Naive thymus-derived CD4-positive, alpha-beta T cell (primary cell): ENCODE results near the gene SCN4A. TPM values are rescaled to one million over a fixed set of nuclear protein-coding genes. Genes with fewer than 3 reads are reported as not detected.

Experiments
- ATAC-seq: fragments of 150-1000 bp; cut with Tn5 transposase; 2 replicates; pipeline ENCODE4 v1.10.0; 2021; ENCODE audit warnings: mild to moderate bottlenecking, moderate library complexity
- CTCF ChIA-PET: fragments of 350-600 bp; sonication (Branson Sonifier 250); formaldehyde crosslinking; loops from one replicate; lab custom pipeline; 2021; ENCODE audit warnings: antibody characterized with exemption; lab: Charles Lee
- POLR2A ChIA-PET: fragments of 350-600 bp; sonication (Branson Sonifier 250); formaldehyde crosslinking; loops from one replicate; lab custom pipeline; 2021; ENCODE audit warnings: antibody characterized with exemption, inconsistent platforms; lab: Charles Lee
- DNase-seq, 9 donors: peaks; one replicate each; pipeline versions ENCODE4 v3.0.0 to v3.0.0-alpha.2; 2020 to 2022; ENCODE audit warnings: mixed read lengths in 1 of 9
- H3K27ac ChIP-seq: one replicate; pipeline ENCODE4 v1.7.0; 2013; ENCODE audit warnings: mild to moderate bottlenecking, low read depth, low read length, moderate library complexity
- H3K27me3 ChIP-seq, 2 donors: one replicate each; pipeline ENCODE4 v1.7.0; 2013; ENCODE audit warnings: low read length in 2 of 2, mild to moderate bottlenecking in 2 of 2, moderate library complexity in 2 of 2; ENCODE audit not compliant: control insufficient read depth in 2 of 2, insufficient read depth in 2 of 2
- H3K36me3 ChIP-seq, 3 experiments: 1 replicate in 2 of 3; 2 replicates in 1 of 3; pipeline ENCODE4 v1.7.0; 2013; ENCODE audit warnings: low read length in 3 of 3, mild to moderate bottlenecking in 3 of 3, moderate library complexity in 1 of 3; ENCODE audit not compliant: insufficient read depth in 3 of 3, control insufficient read depth in 2 of 3
- H3K4me1 ChIP-seq, 2 donors: one replicate each; pipeline ENCODE4 v1.7.0; 2013; ENCODE audit warnings: low read length in 2 of 2, mild to moderate bottlenecking in 2 of 2, moderate library complexity in 1 of 2; ENCODE audit not compliant: control insufficient read depth in 2 of 2, insufficient read depth in 2 of 2
- H3K4me3 ChIP-seq: 2 replicates; pipeline ENCODE4 v1.7.0; 2013; ENCODE audit warnings: mild to moderate bottlenecking, low read length
- H3K9me3 ChIP-seq, 3 experiments: 1 replicate in 2 of 3; 2 replicates in 1 of 3; pipeline ENCODE4 v1.7.0; 2013; ENCODE audit warnings: low read length in 3 of 3; ENCODE audit not compliant: control insufficient read depth in 2 of 3
- H3K27ac Mint-ChIP-seq, 9 donors: one replicate each; pipeline ENCODE4 v1.8.0; 2020 to 2022; ENCODE audit warnings: mixed read lengths in 9 of 9, mild to moderate bottlenecking in 8 of 9, moderate library complexity in 5 of 9, inconsistent platforms in 2 of 9
- H3K27me3 Mint-ChIP-seq, 5 donors: one replicate each; pipeline ENCODE4 v1.8.0; 2021 to 2022; ENCODE audit warnings: mixed read lengths in 5 of 5, mild to moderate bottlenecking in 1 of 5
- H3K36me3 Mint-ChIP-seq, 5 donors: one replicate each; pipeline ENCODE4 v1.8.0; 2020 to 2022; ENCODE audit warnings: mixed read lengths in 5 of 5, mild to moderate bottlenecking in 3 of 5, inconsistent platforms in 1 of 5
- H3K4me1 Mint-ChIP-seq, 7 donors: one replicate each; pipeline ENCODE4 v1.8.0; 2020 to 2022; ENCODE audit warnings: mixed read lengths in 7 of 7, mild to moderate bottlenecking in 3 of 7, inconsistent platforms in 1 of 7
- H3K4me3 Mint-ChIP-seq, 10 donors: one replicate each; pipeline ENCODE4 v1.8.0; 2020 to 2022; ENCODE audit warnings: mild to moderate bottlenecking in 10 of 10, mixed read lengths in 10 of 10, moderate library complexity in 6 of 10, inconsistent platforms in 2 of 10
- H3K9me3 Mint-ChIP-seq, 11 donors: one replicate each; pipeline ENCODE4 v1.8.0; 2020 to 2022; ENCODE audit warnings: mixed read lengths in 11 of 11, mild to moderate bottlenecking in 4 of 11, inconsistent platforms in 1 of 11, moderate library complexity in 1 of 11
- intact Hi-C, 2 donors: fragments of 100-400 bp; cut with micrococcal nuclease; formaldehyde crosslinking; loops; one replicate each; pipeline ENCODE4 v1.15.1; 2023
- polyA plus RNA-seq, 2 donors: library from polyadenylated mRNA; unstranded; fragments of 300-500 nt; fragmentation: Illumina TruSeq; gene quantifications; one replicate each; pipeline ENCODE4 v1.2.3, GENCODE V29; 2021
- total RNA-seq, 6 experiments: library from RNA in 5 of 6; stranded (reverse) in 5 of 6; gene quantifications; 1 replicate in 5 of 6; 2 replicates in 1 of 6; pipeline ENCODE4 v1.2.3 and lab custom pipeline; 2021 to 2026

The SCN4A gene
- total and polyA plus RNA-seq, 7 experiments from 2014 or later, result 0.03 to 0.15 (median 0.07) TPM; not detected in 3

- H3K4me3 Mint-ChIP-seq, result no peak overlapping the region
- CTCF ChIA-PET, result interaction anchor here (0.8 to 1.0 kb wide), 3 partner anchors 10 to 21 kb away, joined by 3 to 5 read pairs (median 4); no protein-coding TSS in a partner anchor
- Histone ChIP-seq H3K9me3 (no peaks in the 10 kb centered on the region), H3K4me3 (no peak overlapping the region), H3K27me3 (no peaks in the 10 kb centered on the region), H3K27ac (no peak overlapping the region), H3K4me1 (no peaks in the 10 kb centered on the region), H3K36me3 (no peaks in the 10 kb centered on the region)
- DNase-seq (no peak), ATAC-seq (no peak)
- POLR2A ChIA-PET, result no interaction called here
- intact Hi-C loops, result no loop called here
- H3K27ac Mint-ChIP-seq, result no peak overlapping the region
- no peaks in the 10 kb centered on the region for H3K9me3 Mint-ChIP-seq
- H3K4me1 Mint-ChIP-seq, result peaks cover 4 to 20% (median 11%) of the 10 kb centered on the region in 7 donors
- peaks cover 0 to 15% (median 0%) of the 10 kb centered on the region in 5 donors for H3K27me3 Mint-ChIP-seq
- H3K36me3 Mint-ChIP-seq, result no peaks in the 10 kb centered on the region
These were observed 32.1 kb downstream of the SCN4A start for GRCh38 chr17:63940584-63940983.

GRCh38 chr17:63939884-63940283, 32.8 kb downstream of the SCN4A start:
- CTCF ChIA-PET, result interaction anchor here (0.8 to 1.0 kb wide), 3 partner anchors 11 to 28 kb away, joined by 3 to 5 read pairs (median 4); no protein-coding TSS in a partner anchor
- no peak overlapping the region for H3K4me3 Mint-ChIP-seq

GRCh38 chr17:63939401-63939800, 33.3 kb downstream of the SCN4A start:
- no peak overlapping the region for H3K4me3 ChIP-seq
- H3K9me3 Mint-ChIP-seq, result no peaks in the 10 kb centered on the region
- ChIA-PET CTCF (interaction anchor here (0.9 to 1.0 kb wide), 2 partner anchors 18 to 27 kb away, joined by 3 to 4 read pairs; no protein-coding TSS in a partner anchor), POLR2A (no interaction called here)
- no peaks in the 10 kb centered on the region for H3K27me3 ChIP-seq
- intact Hi-C loops, result no loop called here
- H3K4me1 ChIP-seq, result no peaks in the 10 kb centered on the region
- H3K4me3 Mint-ChIP-seq, result no peak overlapping the region
- no peaks in the 10 kb centered on the region for H3K36me3 Mint-ChIP-seq
- H3K27me3 Mint-ChIP-seq, result peaks cover 0 to 13% (median 0%) of the 10 kb centered on the region in 5 donors
- H3K27ac ChIP-seq, result no peak overlapping the region
- no peak for ATAC-seq
- no peaks in the 10 kb centered on the region for H3K9me3 ChIP-seq
- DNase-seq, result no peak
- H3K36me3 ChIP-seq, result no peaks in the 10 kb centered on the region
- H3K4me1 Mint-ChIP-seq, result peaks cover 0 to 15% (median 5%) of the 10 kb centered on the region in 7 donors
- H3K27ac Mint-ChIP-seq, result peak overlapping the region in 2 of 9 donors; percentile 23 to 78

More at GRCh38 chr17:63939884-63940283, 32.8 kb downstream of the SCN4A start:
- H3K27ac Mint-ChIP-seq, result peak overlapping the region in 1 of 9 donors; percentile 17
- H3K36me3 Mint-ChIP-seq, result no peaks in the 10 kb centered on the region
- POLR2A ChIA-PET, result no interaction called here
- no peak for ATAC-seq
- Histone ChIP-seq H3K27me3 (no peaks in the 10 kb centered on the region), H3K9me3 (no peaks in the 10 kb centered on the region), H3K4me1 (no peaks in the 10 kb centered on the region), H3K36me3 (no peaks in the 10 kb centered on the region), H3K4me3 (no peak overlapping the region), H3K27ac (no peak overlapping the region)
- DNase-seq, result no peak
- H3K27me3 Mint-ChIP-seq, result peaks cover 0 to 13% (median 0%) of the 10 kb centered on the region in 5 donors
- H3K9me3 Mint-ChIP-seq, result no peaks in the 10 kb centered on the region
- peaks cover 0 to 15% (median 5%) of the 10 kb centered on the region in 7 donors for H3K4me1 Mint-ChIP-seq
- intact Hi-C loops, result no loop called here

- Mint-ChIP-seq H3K4me1 (peaks cover 3 to 16% (median 10%) of the 10 kb centered on the region in 7 donors), H3K27me3 (peaks cover 0 to 10% (median 0%) of the 10 kb centered on the region in 5 donors), H3K27ac (no peak overlapping the region), H3K4me3 (no peak overlapping the region), H3K9me3 (no peaks in the 10 kb centered on the region), H3K36me3 (no peaks in the 10 kb centered on the region)
- Histone ChIP-seq H3K9me3 (no peaks in the 10 kb centered on the region), H3K4me3 (no peak overlapping the region), H3K27ac (no peak overlapping the region), H3K27me3 (no peaks in the 10 kb centered on the region), H3K36me3 (no peaks in the 10 kb centered on the region), H3K4me1 (peaks cover 0 to under 1% of the 10 kb centered on the region in 2 donors)
- ChIA-PET POLR2A (no interaction called here), CTCF (no interaction called here)
- DNase-seq (no peak), ATAC-seq (no peak)
- intact Hi-C loops, result no loop called here
These were observed 34.8 kb downstream of the SCN4A start for GRCh38 chr17:63937920-63938319.

- no peak overlapping the region for H3K4me3 Mint-ChIP-seq
- CTCF ChIA-PET, result interaction anchor here (1.3 kb wide), 1 partner anchor 9 kb away, joined by 9 read pairs; no protein-coding TSS in a partner anchor
- H3K27me3 ChIP-seq, result no peaks in the 10 kb centered on the region
- no peaks in the 10 kb centered on the region for H3K9me3 ChIP-seq
- H3K27me3 Mint-ChIP-seq, result peaks cover 0 to 9% (median 0%) of the 10 kb centered on the region in 5 donors
- H3K9me3 Mint-ChIP-seq, result no peaks in the 10 kb centered on the region
- no peak overlapping the region for H3K27ac ChIP-seq
- intact Hi-C loops, result no loop called here
- H3K36me3 Mint-ChIP-seq, result no peaks in the 10 kb centered on the region
- DNase-seq, result no peak
- no peaks in the 10 kb centered on the region for H3K36me3 ChIP-seq
- no peak for ATAC-seq
- peaks cover 5 to 22% (median 16%) of the 10 kb centered on the region in 7 donors for H3K4me1 Mint-ChIP-seq
- H3K4me3 ChIP-seq, result no peak overlapping the region
- peaks cover 3 to 7% of the 10 kb centered on the region in 2 donors for H3K4me1 ChIP-seq
- POLR2A ChIA-PET, result no interaction called here
- H3K27ac Mint-ChIP-seq, result no peak overlapping the region
These were observed 35.4 kb downstream of the SCN4A start for GRCh38 chr17:63937319-63937718.

GRCh38 chr17:63934183-63935112, 38.3 kb downstream of the SCN4A start:
- no peaks in the 10 kb centered on the region for H3K9me3 ChIP-seq
- no peak overlapping the region for H3K27ac ChIP-seq
- ChIA-PET CTCF (interaction anchor here (1.1 kb wide), 1 partner anchor 34 kb away, joined by 3 read pairs; no protein-coding TSS in a partner anchor), POLR2A (no interaction called here)
- no peak overlapping the region for H3K4me3 ChIP-seq
- intact Hi-C loops, result loop anchor here (5.0 kb wide), 3 partner anchors 53 to 93 kb away; no protein-coding TSS in a partner anchor
- peaks cover 13 to 21% of the 10 kb centered on the region in 2 donors for H3K4me1 ChIP-seq
- H3K4me1 Mint-ChIP-seq, result peaks cover 11 to 36% (median 30%) of the 10 kb centered on the region in 7 donors
- DNase-seq (no peak), ATAC-seq (no peak)
- peaks cover 0 to 10% (median 0%) of the 10 kb centered on the region in 3 experiments for H3K36me3 ChIP-seq
- no peak overlapping the region for H3K4me3 Mint-ChIP-seq
- H3K36me3 Mint-ChIP-seq, result peaks cover 0 to 6% (median 0%) of the 10 kb centered on the region in 5 donors
- no peaks in the 10 kb centered on the region for H3K27me3 ChIP-seq
- H3K27ac Mint-ChIP-seq, result peak overlapping the region in 1 of 9 donors; percentile 65
- peaks cover 0 to 9% (median 0%) of the 10 kb centered on the region in 5 donors for H3K27me3 Mint-ChIP-seq
- H3K9me3 Mint-ChIP-seq, result no peaks in the 10 kb centered on the region
